NCI-H226 (cell line): ENCODE measurements around the gene EID2.
A peak's percentile ranks its signal among the peaks of the same experiment; 100 is the strongest.

ENCODE experiments used
- DNase-seq: peaks from one replicate; pipeline ENCODE4 v3.0.0-alpha.2; 2015

Gene EID2

DNA sequence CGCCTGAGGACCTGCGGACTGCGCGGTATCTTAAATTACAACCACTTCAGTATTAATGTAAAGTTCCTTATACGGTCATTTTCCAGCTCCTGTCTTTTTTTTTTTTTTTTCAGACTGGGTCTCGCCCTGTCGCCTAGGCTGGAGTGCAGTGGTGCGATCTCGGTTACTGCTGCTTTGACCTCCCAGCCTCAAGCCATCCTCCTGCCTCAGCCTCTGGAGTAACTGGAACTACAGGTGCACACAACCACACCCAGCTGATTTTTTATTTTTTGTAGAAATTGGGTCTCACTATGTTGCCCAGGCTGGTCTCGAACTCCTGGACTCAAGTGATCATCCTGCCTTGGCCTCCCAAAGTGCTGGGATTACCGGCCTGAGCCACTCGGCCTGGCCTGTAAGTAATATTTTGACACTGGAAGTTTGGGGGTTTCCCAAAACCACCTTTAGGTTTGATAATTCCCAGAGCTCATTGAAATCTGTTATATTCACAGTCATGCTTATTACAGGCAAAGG is 6.9 kb downstream of the EID2 start:
- DNase-seq: no peak

DNA sequence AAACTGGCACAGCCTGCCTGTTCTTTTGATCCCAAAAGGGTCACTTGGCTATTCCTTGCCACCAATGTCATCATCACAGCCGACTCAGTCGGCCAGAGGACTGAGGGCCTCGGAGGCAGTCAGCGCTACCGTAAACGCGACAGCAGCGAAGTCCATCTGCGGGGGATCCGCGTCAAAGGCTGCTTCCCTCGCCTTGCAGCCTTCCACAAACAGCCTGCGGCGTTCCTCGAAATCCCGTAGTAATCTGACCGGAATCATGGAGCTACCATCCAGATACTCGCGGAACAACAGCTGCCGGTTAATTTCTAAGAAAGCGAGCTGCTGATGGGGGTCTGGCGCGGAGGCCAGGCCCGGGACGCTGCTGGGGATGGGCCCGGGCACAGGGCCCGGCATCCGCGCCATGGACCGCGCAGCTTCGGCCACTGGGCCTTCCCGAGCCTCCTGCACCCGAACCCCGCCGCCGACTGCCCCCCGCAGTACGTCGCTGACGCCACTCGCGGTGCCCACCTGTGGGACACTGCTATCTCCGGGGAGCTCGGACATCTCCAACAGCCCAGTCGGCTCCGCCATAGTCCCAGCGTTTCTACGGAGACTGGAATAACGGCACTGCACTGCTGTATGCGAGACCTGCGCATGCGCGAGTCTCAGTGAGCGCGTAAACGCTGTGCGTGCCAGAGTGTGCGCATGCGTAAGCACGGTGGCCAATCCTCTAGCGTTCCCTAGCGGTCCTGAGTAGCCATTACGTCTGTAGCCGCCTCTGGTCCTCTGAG is 7.5 kb downstream of the EID2 start, which contains the start of gene EID2B:
EID2B (minus strand) TSS at position 620 of the 770 bp plus-strand sequence; CDS start at position 570, 50 bp downstream.
- DNase-seq: peak; percentile 81

DNA sequence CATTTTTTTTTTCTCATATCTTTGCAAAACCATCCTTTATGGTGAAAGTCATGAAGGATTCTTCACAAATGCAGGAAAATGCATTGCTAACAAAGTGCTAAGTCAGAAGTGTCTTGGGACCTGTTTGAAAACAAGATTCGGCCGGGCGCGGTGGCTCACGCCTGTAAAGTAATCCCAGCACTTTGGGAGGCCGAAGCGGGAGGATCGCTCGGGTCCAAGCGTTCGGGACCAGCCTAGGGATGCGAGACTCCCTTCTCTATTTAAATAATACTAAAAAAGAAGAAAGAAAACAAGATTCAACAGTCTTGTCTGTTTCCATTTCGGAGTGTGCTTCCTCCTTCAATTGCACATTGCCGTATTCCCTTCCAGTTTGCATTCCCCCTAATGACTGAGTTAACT is 8.1 kb downstream of the EID2 start:
- DNase-seq: no peak

DNA sequence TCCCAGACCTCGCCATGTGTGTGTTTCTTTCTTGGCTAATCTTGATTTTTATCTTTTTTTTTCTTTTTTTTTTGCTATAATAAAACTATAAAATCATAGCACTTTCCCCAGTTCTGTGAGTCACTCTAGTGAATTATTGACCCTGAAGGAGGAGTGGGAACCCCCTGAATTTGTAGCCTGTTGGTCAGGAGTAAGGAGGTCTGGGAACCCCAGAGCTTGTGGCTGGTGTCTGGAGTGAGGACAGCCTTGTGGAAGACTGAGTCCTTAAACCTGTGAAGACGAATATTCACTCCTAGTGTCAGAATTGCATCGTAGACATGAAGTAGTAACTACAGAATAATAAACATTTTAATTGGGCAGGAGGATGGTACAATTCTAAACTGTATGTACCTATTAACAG is 14.8 kb downstream of the EID2 start:
- DNase-seq: no peak

DNA sequence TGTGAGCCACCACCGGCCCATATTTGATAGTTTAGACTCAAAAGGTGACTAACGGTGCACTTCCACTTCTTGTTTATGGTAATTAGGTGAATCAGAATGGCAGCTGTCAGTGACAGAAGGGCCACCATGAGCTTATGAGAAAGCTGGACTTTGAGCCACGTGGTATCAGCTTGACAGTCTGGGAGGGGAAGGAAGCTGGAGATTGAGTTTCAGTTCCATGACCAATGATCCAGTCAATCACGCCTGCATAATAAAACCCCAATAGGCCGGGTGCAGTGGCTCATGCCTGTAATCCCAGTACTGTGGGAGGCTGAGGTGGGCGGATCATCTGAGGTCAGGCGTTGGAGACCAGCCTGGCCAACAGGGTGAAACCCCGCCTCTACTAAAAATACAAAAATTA is 15.5 kb downstream of the EID2 start:
- DNase-seq: no peak

DNA sequence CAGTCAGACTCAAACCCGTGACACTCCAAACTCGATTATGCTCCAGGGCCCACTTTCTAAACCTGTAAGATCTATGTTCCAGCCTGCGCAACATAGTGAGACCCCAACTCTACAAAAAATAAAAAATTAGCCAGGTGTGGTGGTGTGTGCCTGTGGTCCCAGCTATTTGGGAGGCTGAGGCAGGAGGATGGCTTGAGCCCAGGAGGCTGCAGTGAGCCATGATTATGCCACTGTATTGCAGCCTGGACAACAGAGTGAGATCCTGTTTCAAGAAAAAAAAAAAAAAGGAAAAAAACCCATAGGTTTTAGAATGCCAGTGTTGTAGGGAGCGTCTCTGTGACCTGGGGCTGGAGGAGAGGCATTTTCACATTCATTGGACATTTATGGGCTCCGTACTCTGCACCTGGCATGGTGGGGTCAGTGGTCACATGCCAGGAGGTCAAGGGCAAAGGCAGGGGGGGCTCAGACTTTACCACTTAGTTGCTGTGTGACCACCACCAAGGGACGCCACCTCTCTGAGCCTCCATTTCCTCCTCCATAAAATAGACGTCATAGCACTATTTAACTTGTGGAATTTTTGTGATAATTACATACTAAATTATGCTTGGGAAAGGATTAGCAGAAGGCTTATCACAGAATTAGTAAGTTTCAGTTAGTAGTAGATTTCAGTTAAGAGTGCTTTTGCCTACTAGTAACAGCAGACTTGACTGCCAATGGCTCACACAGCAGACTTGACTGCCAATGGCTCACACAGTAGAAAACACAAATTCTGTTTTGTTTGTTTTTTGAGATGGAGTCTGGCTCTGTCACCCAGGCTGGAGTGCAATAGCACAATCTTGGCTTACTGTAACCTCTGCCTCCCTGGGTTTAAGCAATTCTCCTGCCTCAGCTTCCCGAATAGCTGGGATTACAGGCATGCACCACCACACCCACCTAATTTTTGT is 19.1 kb downstream of the EID2 start:
- no peak for DNase-seq

DNA sequence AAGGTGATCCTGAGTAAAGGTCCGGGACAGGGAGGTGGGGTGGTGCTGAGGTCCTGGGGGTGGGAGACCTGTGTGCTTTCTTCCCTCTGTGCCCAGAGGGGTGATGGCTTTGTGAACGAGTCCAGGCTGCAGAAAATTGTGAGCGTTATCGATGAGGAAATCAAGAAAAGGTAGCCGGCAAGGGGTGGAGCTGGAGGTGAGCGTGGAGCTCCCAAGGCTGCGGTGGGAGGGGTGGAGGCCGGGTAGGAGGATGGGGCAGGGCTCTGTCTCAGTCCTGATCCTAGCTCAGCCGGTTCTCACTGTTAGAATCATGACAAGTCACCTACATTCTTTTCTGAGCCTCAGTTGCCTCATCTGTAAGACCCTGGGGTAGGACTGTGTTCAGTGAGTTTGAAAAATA is 21.0 kb downstream of the EID2 start:
- no peak for DNase-seq

DNA sequence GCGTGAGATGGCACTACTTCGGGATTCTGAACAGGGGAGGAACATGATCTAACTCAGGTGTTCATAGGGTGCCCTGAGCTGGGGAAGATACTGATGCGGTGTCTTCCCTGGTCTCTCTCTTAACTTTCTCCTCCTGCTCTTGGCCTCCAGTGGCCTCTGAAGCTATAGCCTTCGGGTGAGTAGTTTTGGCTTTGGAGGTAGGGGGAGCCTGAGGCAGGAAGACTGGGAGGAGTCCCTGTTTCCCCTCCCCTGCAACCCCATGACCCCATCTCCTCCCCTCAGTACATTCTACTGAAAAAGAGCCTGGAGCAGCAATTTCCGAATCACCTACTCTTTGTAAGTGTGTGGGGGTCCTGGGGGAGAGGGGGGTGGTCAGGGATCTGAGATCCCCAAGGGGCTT is 21.5 kb downstream of the EID2 start:
- no peak for DNase-seq

DNA sequence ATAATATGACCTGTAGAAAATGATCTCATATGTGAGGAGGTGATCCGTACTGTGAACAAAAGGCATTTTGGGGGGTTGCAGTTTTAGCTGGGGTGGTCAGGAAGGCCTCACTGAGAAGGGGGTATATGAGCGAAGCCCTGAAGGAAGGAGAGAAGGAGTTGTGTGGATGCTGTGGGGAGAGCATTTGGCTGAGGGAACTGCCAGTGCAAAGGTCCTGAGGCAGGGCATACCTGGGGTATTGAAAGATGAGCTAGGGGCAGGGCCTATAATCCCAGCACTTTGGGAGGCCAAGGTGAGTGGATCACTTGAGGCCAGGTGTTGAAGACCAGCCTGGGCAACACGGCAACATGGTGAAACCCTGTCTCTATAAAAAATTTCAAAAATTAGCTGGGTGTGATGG is 22.5 kb downstream of the EID2 start:
- DNase-seq: no peak

DNA sequence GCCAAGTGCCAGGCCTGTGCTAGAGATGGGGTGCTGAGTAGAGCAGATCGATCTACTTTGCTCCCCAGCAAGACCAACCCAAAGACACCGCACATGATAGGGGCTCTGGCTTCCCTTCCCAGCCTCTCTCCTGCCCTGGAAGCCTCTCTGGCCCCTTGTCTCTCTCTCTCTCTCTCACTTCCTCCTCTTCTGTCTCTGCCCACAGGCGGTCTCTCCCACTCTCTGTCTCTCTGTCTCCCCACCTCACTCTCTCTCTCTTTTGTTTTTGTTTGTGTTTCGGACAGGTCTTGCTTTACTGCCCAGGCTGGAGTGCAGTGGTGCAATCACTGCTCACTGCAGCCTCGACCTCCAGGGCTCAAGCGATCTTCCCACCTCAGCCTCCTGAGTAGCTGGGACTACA is 23.7 kb downstream of the EID2 start:
- DNase-seq: no peak

DNA sequence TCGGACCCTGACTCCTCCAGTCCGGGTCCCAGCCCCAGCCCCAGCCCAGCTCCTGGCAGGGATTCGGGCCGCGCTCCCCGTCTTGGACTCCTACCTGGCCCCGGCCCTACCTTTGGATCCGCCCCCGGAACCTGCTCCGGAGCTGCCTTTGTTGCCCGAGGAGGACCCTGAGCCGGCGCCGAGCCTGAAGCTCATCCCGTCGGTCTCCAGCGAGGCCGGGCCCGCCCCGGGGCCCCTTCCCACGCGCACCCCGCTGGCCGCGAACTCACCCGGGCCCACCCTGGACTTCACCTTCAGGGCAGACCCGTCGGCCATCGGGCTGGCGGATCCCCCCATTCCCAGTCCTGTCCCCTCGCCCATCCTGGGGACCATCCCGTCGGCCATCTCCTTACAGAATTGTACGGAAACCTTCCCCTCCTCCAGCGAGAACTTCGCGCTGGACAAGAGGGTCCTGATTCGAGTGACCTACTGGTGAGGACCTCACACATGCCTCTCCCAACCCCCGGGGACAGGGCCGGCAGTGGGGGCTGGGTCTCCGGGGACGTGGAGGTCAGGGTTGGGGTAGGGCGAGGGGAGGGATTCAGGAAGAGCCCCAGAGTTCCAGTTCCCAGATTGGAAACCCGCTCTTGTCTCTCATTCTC is 24.3 kb downstream of the EID2 start:
- no peak for DNase-seq

DNA sequence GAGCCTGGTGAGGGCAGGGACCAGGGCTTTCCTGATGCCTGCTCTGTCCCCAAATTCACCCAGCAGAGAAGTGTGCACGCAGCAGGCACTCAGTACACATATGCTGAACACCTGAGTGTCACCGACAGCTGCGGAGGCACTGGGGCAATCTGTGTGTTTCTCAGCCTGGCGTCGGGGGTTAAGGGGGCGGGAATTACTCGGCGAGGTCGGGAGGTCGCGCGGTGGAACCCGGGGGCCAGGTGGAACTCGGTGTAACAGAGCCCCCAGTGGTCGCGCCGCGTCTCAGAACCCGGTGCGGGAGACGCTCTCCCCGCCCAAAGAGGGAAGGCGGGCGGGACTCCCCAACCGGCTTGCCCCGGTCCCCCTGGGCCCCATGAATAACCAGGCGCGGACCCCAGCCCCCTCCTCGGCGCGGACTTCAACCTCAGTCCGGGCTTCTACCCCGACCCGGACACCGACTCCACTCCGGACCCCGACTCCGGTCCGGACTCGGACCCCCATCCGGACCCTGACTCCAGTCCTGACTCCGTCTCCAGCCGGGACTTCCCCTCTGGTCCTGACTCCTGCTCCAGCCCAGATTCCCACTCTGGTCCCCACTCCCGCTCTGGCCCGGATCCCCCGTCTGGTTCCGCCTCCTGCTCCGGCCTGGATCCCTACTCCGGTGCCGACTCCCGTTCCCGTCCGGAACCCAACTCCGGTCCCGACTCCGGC is 25.0 kb downstream of the EID2 start, which contains the start of gene SELENOV:
SELENOV (plus strand) TSS at position 300 of the 711 bp plus-strand sequence; CDS start at position 374, 74 bp downstream.
- no peak for DNase-seq

DNA sequence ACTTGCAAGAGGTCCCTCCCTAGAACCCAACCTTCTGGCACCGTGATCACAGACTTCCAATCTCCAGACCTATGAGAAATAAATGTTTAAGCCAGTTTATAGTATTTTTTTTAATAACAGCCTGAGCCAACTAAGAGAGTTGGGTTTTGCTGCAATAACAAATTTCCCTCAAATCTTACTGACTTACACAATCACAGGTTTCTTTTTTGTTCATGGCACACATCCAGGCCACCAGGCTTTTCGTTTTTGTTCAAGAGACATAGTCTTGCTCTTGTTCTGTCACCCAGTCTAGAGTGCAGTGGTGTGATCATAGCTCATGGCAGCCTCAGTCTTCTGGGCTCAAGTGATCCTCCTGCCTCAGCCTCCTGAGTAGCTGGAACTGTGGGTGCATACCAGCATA is 27.0 kb downstream of the EID2 start:
- DNase-seq: no peak

DNA sequence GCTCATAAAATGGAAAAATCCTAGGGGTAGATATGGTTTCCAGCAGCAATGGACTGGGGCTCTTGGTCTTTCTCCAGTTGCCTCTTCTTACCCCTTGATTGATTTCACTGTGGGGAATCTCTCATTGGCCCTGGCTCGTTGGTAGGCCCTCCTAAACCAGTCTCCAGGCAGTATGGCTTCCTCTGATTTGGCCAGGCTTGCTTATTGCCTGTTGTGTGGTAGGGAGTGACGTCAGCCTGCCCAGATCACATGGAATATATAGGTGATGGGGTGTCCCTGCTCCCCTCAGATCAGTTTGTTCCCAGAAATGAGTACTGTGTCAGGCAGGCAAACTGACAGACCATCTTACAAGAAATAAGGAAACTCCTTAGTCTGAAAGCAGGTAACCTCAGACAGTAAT is 30.7 kb downstream of the EID2 start:
- no peak for DNase-seq

DNA sequence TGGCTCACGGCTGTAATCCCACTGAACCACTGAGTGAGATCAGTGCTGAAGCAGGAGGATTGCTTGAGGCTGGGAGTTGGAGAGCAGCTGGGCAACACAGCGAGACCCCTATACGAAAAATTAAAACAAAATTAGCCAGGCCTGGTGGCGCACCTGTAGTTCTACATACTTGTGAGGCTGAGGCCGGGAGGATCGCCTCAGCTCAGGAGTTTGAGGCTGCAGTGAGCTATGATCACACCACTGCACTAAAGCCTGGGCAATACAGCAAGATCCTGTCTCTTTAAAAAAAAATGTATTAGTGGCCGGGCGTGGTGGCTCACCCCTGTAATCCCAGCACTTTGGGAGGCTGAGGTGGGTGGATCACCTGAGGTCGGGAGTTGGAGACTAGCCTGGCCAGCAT is 31.3 kb downstream of the EID2 start:
- no peak for DNase-seq

DNA sequence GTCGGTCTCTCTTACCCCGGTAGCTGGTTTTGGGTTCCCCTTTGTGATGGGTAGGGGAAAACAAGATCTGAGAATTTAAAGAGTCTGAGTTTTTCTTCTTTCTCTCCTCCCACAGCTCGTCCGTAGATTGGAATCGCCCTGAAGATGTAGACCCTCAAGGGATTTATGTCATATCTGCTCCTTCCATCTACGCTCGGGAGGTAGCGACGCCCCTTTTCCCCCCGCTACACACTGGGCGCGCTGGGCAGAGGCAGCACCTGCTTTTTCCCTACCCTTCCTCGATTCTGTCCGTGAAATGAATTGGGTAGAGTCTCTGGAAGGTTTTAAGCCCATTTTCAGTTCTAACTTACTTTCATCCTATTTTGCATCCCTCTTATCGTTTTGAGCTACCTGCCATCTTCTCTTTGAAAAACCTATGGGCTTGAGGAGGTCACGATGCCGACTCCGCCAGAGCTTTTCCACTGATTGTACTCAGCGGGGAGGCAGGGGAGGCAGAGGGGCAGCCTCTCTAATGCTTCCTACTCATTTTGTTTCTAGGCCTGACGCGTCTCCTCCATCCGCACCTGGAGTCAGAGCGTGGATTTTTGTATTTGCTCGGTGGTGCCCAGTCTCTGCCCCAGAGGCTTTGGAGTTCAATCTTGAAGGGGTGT is 32.1 kb downstream of the EID2 start:
- no peak for DNase-seq

DNA sequence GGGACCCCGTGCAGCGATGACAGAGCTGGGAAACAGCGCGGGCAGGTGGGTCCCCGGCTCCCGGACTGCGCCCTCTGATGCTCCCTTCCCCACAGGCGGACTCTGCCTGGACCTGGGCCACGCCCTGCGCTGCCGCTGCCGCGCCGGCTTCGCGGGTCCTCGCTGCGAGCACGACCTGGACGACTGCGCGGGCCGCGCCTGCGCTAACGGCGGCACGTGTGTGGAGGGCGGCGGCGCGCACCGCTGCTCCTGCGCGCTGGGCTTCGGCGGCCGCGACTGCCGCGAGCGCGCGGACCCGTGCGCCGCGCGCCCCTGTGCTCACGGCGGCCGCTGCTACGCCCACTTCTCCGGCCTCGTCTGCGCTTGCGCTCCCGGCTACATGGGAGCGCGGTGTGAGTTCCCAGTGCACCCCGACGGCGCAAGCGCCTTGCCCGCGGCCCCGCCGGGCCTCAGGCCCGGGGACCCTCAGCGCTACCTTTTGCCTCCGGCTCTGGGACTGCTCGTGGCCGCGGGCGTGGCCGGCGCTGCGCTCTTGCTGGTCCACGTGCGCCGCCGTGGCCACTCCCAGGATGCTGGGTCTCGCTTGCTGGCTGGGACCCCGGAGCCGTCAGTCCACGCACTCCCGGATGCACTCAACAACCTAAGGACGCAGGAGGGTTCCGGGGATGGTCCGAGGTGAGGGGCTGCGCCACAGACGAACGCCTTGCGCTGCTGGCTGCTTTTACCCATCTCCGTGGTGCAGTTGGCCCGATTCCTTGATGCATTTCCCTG is 32.8 kb downstream of the EID2 start:
- no peak for DNase-seq

DNA sequence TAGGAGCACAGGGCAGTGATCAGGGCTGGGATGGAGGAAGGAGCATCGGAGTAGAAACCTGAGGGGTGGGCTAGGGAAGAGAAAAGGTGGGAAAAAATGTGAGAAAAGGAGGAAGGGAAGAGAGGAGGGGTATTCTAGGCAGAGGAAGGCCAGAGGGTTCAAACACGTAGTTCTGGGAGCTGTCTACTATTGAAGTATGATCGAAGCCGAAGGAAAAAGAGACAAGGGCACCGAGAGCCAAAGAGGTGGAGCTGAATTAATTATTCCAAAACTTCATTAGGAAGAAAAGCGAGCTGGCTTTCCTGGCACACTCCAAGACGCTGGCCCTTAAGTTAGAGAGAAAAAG is 33.4 kb downstream of the EID2 start:
- DNase-seq: no peak

DNA sequence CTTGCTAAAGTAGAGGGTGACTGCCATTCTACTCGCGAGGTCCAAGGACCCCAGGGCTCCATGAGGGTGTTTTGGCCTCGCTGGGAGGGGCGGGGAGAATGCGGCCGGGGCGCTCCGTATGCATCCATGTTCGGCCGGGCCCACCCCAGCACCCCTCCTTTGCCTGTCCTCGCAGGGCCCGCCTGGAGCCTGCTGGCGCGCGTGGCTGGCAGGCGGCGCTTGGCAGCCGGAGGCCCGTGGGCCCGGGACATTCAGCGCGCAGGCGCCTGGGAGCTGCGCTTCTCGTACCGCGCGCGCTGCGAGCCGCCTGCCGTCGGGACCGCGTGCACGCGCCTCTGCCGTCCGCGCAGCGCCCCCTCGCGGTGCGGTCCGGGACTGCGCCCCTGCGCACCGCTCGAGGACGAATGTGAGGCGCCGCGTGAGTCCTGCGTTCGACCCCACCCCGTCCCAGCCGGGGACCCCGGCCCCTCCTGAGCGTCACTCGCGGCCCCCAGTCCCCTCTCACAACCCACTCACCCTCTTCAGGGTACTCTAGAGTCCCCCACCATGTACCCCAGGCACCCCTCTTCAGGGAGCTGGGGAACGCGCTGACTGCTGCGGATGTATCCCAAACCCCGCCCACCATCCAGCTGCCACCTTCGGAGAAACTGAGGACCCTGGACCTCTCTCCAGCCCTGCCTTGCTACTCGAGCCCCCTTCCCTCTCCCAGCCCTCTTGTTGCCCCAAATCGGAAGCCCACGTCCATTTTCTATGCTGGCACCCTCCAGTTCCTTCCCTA is 37.1 kb downstream of the EID2 start:
- DNase-seq: peak; percentile 48

DNA sequence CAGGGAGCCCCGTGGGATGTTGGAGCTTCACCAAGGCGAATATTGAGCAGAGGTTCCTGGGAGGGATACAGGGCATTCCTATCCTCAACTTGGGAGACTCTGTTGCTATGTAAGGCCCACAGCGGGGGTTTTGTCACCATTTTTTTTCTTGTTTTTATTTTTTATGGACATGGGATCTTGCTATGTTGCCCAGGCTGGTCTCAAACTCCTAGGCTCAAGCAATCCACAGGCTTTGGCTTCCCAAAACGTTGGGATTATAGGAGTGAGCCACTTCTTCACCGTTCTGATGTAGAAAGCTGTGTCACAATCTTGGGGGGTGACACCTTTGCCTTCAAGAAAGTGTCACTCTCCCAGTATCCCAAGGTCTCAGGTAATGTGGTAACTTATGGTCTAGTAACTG is 38.6 kb downstream of the EID2 start:
- no peak for DNase-seq
